Measurements from ENCODE around the gene PPP1R26.
"Not testable (repeated sequence)": the region's sequence is repeated elsewhere in the genome, so short reads cannot be mapped to it uniquely, and the experiment has no call there.

Gene PPP1R26

GRCh38 chr9:135522931-135523330, 43.3 kb downstream of the PPP1R26 start:
- no peak for DNase-seq (ENCODE audit: low read depth in 2 of 2)

- DNase-seq (ENCODE audit: low read depth in 2 of 2), result no peak
These were observed 44.0 kb downstream of the PPP1R26 start for GRCh38 chr9:135523521-135524129.

GRCh38 chr9:135524130-135524861, 44.7 kb downstream of the PPP1R26 start:
- no peak for DNase-seq (ENCODE audit: low read depth in 2 of 2)

- DNase-seq (ENCODE audit: low read depth in 2 of 2), result no peak
These were observed 45.9 kb downstream of the PPP1R26 start for GRCh38 chr9:135525241-135526088.

- no peak for DNase-seq (ENCODE audit: low read depth in 2 of 2)
These were observed 46.6 kb downstream of the PPP1R26 start for GRCh38 chr9:135526089-135526729.

GRCh38 chr9:135526730-135527571, 47.4 kb downstream of the PPP1R26 start:
- no peak for DNase-seq (ENCODE audit: low read depth in 2 of 2)

- DNase-seq (ENCODE audit: low read depth in 2 of 2), result not testable (repeated sequence)
These were observed 49.4 kb downstream of the PPP1R26 start for GRCh38 chr9:135528842-135529435.

- DNase-seq (ENCODE audit: low read depth in 2 of 2), result no peak
These were observed 50.6 kb downstream of the PPP1R26 start for GRCh38 chr9:135530146-135530545.

GRCh38 chr9:135531096-135531495, 51.5 kb downstream of the PPP1R26 start:
- DNase-seq (ENCODE audit: low read depth in 2 of 2), result no peak

GRCh38 chr9:135533113-135533512, 53.5 kb downstream of the PPP1R26 start:
- no peak for DNase-seq (ENCODE audit: low read depth in 2 of 2)

- no peak for DNase-seq (ENCODE audit: low read depth in 2 of 2)
These were observed 54.1 kb downstream of the PPP1R26 start for GRCh38 chr9:135533674-135534073.

- DNase-seq (ENCODE audit: low read depth in 2 of 2), result not testable (repeated sequence)
These were observed 54.7 kb downstream of the PPP1R26 start for GRCh38 chr9:135534192-135534711.

GRCh38 chr9:135534826-135535225, 55.2 kb downstream of the PPP1R26 start:
- not testable (repeated sequence) for DNase-seq (ENCODE audit: low read depth in 2 of 2)

GRCh38 chr9:135535631-135536030, 56.0 kb downstream of the PPP1R26 start:
- DNase-seq (ENCODE audit: low read depth in 2 of 2), result not testable (repeated sequence)

GRCh38 chr9:135536216-135536615, 56.6 kb downstream of the PPP1R26 start:
- no peak for DNase-seq (ENCODE audit: low read depth in 2 of 2)
